Right kidney (tissue), 1 donor: ENCODE results near the gene CPNE5.

ENCODE experiments used
- DNase-seq: peaks from one replicate; pipeline ENCODE4 v3.0.0-alpha.2; 2016

CPNE5 gene

DNA sequence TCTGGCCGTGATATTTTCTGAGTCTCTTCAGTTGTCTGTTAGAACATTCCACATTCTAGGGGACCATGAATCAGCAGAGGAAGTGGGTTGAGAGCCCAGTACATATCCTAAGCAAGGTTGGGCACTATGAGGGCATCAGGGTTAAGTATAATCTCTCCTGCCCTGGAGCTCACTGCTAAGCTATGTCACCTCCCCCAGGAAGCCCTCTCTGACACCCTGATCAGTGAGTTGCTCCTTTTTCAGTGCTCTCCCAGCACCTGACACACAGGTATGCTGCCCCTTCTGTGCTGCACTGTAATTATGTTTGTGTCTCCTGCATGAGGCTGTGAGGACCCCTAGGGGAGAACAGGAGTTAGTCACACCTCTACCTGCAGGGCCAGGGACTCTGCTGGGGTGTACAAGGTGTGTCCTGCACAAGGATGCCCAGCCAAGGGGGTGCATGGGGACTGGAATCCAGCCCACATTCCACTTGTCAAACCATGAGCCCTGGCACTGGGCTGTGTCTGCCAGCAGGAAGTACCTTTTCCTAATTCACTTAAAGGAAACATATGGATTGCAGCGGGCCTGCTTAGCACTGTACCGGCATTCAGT lies 137.7 kb downstream of the CPNE5 start:
- DNase-seq: no peak

DNA sequence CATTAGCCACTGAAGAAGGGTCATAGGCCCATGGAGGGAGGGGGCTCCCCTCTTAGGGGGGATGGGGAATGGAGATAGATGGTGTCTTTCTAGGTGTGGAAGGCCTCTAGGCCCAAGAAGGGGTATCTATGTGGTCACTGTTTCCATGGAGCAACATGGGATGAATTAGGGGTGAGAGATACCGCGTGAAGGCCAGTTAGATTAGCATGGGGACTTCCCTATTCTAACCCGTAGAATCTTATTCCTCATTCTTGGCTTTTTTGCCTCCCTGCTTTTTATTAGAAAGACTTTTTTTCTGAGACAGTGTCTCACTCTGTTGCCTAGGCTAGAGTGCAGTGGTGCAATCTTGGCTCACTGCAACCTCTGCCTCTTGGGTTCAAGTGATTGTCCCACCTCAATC lies 138.4 kb downstream of the CPNE5 start:
- DNase-seq: no peak

DNA sequence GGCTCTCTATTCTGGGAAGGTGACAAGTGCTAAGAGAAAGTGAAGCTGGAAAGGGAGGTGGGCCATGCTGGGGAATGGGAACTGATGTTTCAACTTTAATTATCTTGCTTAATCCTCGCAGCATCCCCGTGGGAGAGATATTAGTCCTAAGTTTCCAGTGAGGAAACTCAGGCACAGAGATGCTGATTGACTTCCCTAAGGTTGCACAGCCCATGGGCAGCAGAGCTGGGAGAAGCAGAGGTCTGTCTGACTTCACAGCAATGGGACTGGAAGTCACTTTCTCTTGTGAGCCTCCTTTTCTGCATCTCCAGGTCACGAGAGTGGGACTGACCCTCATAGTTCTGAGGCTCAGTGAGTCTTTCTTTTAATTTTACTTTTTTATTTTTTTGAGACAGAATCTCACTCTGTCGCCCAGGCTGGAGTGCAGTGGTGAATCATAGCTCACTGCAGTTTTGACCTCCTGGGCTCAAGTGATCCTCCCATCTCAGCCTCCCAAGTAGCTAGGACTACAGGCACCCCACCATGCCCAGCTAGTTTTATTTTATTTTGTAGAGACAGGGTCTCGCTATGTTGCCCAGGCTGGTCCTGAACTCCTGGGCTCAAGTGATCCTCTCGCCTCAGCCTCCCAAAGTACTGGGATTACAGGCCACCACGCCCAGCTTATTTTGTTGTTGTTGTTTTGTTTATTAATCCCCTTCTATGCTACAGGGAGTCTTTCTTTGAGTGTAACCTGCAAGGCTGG lies 139.0 kb downstream of the CPNE5 start:
- DNase-seq: no peak

DNA sequence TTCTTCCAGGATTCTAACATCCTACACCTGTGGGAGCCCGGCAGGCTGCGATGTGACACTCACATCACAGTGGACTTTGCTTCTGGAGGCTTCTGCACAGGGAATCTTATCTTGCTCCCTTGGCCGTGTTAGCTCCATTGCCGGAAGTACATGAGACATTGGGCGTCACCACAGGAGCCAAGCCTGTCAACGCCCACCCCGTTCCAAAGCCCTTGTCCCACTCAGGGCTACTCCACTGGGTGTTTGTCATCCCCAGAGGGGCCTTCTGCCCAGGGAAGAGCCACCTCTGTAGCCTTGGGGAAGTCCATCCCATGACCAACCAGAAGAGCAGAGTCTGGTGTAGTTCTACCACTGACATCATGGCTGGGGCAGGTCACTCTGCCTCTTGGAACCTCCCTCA lies 139.9 kb downstream of the CPNE5 start:
- no peak for DNase-seq

DNA sequence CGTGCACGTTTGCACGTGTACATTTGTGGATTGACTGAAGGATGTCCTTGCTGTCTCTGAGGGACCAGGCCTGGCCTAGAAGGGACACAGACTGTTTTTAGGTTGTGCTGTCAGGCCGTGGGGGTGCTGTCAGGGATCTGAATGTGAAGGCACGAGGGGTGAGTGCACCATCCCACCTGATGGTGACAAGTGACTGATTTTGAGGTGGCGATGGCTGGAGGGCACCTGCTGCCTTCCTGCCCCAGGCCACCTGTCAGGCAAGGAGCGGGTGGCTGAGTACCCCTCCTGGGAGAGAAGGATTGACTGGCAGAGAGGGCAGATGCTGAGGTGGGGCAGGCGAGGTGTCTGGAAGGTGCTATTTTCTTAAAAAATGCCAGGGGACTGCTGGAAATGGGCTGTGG lies 140.4 kb downstream of the CPNE5 start:
- DNase-seq: no peak

DNA sequence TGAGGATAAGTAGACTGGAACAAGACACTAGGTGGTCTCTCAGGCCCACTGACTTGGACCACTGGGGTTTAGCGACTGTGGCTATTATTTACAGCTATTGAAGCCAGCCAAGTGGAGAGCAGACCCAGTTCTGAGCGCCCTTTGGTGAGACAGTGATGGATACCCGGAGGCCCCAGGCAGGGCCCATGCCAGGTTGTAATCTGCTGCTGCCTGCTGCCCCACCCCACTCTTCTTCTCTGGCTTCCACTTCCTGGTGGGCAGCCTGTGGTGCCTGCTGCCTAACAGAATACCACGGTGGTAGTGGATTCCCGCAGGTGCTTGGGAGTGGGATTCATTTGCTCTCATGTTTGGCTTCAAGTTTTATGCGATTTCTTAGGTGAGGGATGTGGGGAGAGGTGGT lies 141.0 kb downstream of the CPNE5 start:
- no peak for DNase-seq

DNA sequence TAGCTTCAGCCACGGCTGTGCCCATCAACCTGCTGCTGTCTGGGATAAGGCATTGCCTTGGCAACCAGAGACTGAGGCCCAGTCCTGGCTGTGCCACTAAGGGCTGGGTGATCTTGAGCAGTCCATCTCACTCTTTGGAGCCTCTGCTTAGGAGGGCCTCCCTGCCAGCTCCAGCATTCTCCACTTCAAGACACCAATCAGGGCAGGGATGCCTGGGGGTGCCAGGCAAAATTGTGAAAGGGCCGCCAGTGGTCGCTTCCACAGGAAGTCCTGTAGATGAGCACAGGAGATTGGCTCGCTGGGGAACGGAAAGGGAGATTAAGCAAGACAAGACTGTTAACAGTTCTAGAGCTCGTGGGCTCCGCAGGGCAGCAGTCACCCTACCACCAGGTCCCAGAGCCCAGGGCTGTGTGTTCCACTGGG lies 141.8 kb downstream of the CPNE5 start, which contains the start of gene RAB44:
TSS of gene RAB44 (plus strand) at position 346 of the 423 bp plus-strand sequence. CDS start 6,410 bp downstream, outside the sequence.
- DNase-seq: no peak

DNA sequence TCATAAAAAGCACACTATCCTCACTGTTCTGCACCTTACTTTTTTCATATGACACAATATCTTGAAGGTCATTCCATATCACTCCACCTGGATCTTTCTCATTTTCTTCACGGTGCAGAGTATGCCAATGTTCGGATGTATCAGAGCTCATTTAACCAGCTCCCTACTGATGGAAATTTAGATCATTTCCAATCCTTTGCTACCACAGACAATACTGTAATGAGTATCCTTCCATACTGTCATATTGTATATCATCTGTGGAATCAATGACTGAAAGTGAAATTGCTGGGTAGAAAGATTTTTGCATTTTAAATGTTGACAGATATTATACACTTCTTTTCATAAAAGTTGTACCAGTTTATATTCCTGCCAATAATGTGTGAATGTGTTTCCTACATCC lies 143.8 kb downstream of the CPNE5 start:
- DNase-seq: no peak

DNA sequence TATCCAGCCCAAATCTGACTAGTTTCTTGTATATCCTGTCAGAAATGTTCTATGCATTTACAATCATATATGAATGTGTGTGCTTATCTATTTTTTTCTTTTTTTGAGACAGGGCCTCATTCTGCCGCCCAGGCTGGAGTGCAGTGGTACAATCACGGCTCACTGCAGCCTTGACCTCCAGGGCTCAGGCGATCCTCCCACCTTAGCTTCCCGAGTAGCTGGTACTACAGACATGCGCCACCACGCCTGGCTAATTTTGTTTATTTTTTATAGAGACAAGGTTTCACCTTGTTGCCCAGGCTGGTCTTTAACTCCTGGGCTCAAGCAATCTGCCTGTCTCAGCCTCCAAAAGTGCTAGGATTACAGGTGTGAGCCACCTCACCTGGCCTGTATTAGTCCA lies 144.6 kb downstream of the CPNE5 start:
- DNase-seq: peak; percentile 18

DNA sequence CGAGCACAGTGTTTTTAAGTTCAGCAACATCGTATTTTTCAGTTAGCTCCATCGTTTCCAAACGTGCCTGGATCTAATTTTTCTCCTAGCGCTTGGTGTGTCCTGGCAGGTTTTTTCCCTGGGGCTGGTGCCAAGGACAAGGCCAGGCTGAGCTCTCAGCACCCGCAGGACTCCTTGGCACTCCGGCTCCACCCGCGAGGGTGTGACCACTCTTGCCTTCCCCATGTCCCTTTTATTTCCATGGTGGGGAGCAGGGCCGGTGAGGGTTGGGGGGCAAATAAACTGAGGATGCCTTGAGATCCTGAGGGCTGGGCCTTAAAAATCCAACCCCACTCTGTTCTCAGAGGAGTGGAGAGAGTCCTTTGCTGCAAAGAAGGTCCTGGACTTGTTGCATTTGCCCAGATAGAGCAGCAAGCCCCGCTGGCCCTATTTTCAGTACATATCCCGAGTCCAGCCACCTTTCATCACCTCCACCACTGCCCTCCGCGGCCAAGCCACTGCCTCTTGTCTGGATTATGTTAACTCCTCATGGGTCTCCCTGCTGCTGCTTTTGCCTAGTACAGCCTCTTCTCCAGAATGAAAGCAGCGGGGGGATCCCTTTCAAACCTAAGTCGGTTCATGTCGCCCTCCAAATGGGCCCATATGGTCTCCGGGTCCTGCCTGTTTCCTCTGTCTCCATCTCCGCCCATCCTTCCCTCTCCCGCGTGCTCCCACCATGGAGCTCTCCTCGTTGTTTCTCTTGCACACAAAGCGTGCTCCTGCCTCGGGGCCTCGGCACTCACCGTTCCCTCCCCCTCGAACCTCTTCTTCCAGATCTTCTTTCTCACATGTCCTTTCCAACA lies 146.2 kb downstream of the CPNE5 start:
- no peak for DNase-seq

DNA sequence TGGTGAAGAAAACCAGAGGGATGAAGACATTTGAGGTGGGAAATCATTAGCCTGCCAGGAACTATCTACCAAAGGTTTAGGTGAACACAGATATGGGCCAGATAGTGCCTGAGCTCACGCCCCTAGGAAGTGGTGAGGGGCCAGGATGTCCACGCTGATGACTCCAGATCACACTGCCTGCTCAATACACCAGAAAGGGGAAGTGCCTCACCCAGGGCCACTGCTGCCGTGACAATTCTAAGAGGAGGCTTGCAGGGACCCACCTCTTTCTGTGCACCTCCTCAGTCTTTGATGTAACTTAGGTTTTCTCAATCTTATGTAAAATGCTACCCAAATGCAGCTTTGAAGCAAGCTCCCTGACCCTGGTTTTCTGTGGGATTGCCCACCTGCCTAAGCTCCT lies 147.0 kb downstream of the CPNE5 start:
- DNase-seq: no peak

DNA sequence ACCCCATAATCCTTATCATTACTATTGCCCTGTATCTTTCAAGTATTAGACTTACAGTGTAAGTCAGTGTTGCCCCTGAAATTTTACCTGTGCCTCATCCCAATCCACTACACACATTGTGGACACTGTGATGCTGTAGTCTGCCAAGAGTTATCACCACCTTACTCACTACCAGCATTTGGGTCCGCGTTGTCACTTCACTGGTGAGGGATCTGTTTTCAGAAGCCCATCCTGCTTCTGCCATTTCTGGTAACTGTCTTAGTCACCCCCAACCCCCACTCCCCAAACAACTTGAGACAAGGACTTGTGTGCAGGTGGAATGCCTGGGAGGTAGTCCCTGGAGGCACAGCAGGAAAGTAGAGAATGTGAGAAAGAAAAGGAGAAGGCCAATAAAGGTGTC lies 147.6 kb downstream of the CPNE5 start:
- DNase-seq: no peak

DNA sequence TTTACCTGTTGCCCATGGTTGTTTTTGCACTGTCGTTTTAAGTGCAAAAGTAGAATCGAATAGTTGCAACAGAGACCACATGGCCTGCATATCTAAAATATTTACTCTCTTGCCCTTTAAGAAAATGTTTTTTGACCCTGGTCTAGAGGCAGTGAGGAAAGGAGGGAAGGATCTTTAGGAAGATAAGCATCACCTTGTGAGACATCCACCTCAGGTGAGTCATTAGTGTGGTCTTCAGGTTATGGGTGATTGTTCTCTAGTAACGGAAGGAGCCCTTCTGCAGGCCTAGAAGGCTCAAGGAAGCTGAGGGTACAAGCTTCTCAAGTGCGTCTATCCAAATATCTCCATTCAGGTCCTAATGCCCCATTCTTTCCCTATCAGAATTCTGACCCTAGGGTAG lies 148.2 kb downstream of the CPNE5 start:
- no peak for DNase-seq
